Fibroblast of villous mesenchyme (primary cell): Measurements from ENCODE around the gene SPSB1. TPM values are rescaled to one million over a fixed set of nuclear protein-coding genes. Genes with fewer than 3 reads are reported as not detected.

Source experiments
- DNase-seq: peaks from one replicate; pipeline ENCODE4 v3.0.0-alpha.2; 2010; ENCODE audit warnings: low read depth
- H3K4me3 ChIP-seq: 2 replicates; pipeline ENCODE4 v1.5.1; 2011; ENCODE audit warnings: low read depth, mild to moderate bottlenecking, low read length
- CTCF ChIP-seq: IDR thresholded peaks from 2 replicates; pipeline ENCODE4 v1.5.1; 2012; ENCODE audit warnings: low read depth, mild to moderate bottlenecking, low read length; ENCODE audit not compliant: insufficient read depth
- total RNA-seq: library from RNA; depleted of rRNA; stranded (reverse); fragments of >200 nt; gene quantifications from 2 replicates; pipeline ENCODE4 v1.2.3, GENCODE V29; 2012

The SPSB1 gene
- total RNA-seq, 1 donor = 20.7 TPM

- DNase-seq = no peak
- TF ChIP-seq CTCF = no peak
- no peak overlapping the region for H3K4me3 ChIP-seq
Observed at GRCh38 chr1:9347095-9347850, 54.6 kb downstream of the SPSB1 start.

- DNase-seq = peak; percentile 94
- no peak for TF ChIP-seq CTCF
- no peak overlapping the region for H3K4me3 ChIP-seq
Observed at GRCh38 chr1:9349331-9349851, 56.7 kb downstream of the SPSB1 start.

GRCh38 chr1:9350013-9350908 lies 57.6 kb downstream of the SPSB1 start:
- TF ChIP-seq CTCF = no peak
- DNase-seq = peak; percentile 83
- H3K4me3 ChIP-seq = peak overlapping the region; percentile 18

GRCh38 chr1:9350960-9351359 lies 58.3 kb downstream of the SPSB1 start:
- no peak for DNase-seq
- H3K4me3 ChIP-seq = no peak overlapping the region
- TF ChIP-seq CTCF = no peak

- DNase-seq = no peak
- no peak for TF ChIP-seq CTCF
- H3K4me3 ChIP-seq = no peak overlapping the region
Observed at GRCh38 chr1:9351654-9352271, 59.1 kb downstream of the SPSB1 start.

GRCh38 chr1:9352377-9353134 lies 59.9 kb downstream of the SPSB1 start:
- no peak overlapping the region for H3K4me3 ChIP-seq
- DNase-seq = peak; percentile 48
- TF ChIP-seq CTCF = no peak
